HEK293 (cell line): ENCODE measurements around the gene THPO.

Experiments
- REST ChIP-seq: fragments of 450-650 bp; formaldehyde crosslinking; IDR thresholded peaks from 2 replicates; pipeline ENCODE4 v1.5.1; 2016; ENCODE audit warnings: missing biosample characterization, missing genetic modification characterization
- SP2 ChIP-seq: fragments of 450-650 bp; formaldehyde crosslinking; IDR thresholded peaks from 2 replicates; pipeline ENCODE4 v1.5.1; 2016; ENCODE audit warnings: missing biosample characterization, missing genetic modification characterization
- TCF7L2 ChIP-seq: IDR thresholded peaks from 2 replicates; pipeline ENCODE4 v1.6.1; 2011; ENCODE audit warnings: low read depth, mild to moderate bottlenecking, inconsistent platforms, low read length, moderate library complexity, borderline replicate concordance
- TSHZ1 ChIP-seq: fragments of 450-650 bp; formaldehyde crosslinking; IDR thresholded peaks from 2 replicates; pipeline ENCODE4 v1.5.1; 2016; ENCODE audit warnings: missing biosample characterization, missing genetic modification characterization, borderline replicate concordance
- ZBTB10 ChIP-seq: fragments of 450-650 bp; formaldehyde crosslinking; IDR thresholded peaks from 2 replicates; pipeline ENCODE4 v1.5.1; 2016; ENCODE audit warnings: missing biosample characterization, missing genetic modification characterization
- ZBTB26 ChIP-seq: fragments of 450-650 bp; formaldehyde crosslinking; optimal IDR thresholded peaks from 2 replicates; pipeline ENCODE3; 2016; ENCODE audit warnings: missing biosample characterization, mild to moderate bottlenecking, missing genetic modification characterization
- ZNF274 ChIP-seq, 2 experiments: fragments of 200-500 bp in 1 of 2; fragments of 450-650 bp in 1 of 2; sonication (Bioruptor generic) in 1 of 2; formaldehyde crosslinking in 1 of 2; IDR thresholded peaks; 2 replicates each; pipeline versions ENCODE4 v1.5.1 to v1.6.1; 2014 to 2016; ENCODE audit warnings: borderline replicate concordance in 1 of 2, inconsistent platforms in 1 of 2, low read length in 1 of 2, missing biosample characterization in 1 of 2, missing genetic modification characterization in 1 of 2
- ZNF791 ChIP-seq: fragments of 450-650 bp; formaldehyde crosslinking; IDR thresholded peaks from 2 replicates; pipeline ENCODE4 v1.5.1; 2016; ENCODE audit warnings: missing biosample characterization, missing genetic modification characterization
- ZSCAN30 ChIP-seq: fragments of 450-650 bp; IDR thresholded peaks from 2 replicates; pipeline ENCODE4 v1.5.1; 2018; ENCODE audit warnings: missing biosample characterization, mild to moderate bottlenecking, missing genetic modification characterization, moderate library complexity

- TF ChIP-seq ZNF274 (IDR thresholded peaks at IDR 0.05; ENCODE audit: low read length) (no peak), ZNF274 (tag by site-specific recombination; IDR thresholded peaks at IDR 0.05; ENCODE audit: borderline replicate concordance) (no peak), TCF7L2 (no peak), TSHZ1 (no peak), ZBTB10 (tag by site-specific recombination) (no peak), ZBTB26 (tag by site-specific recombination) (no peak), ZSCAN30 (tag by site-specific recombination) (no peak), REST (tag by site-specific recombination) (no peak), ZNF791 (tag by site-specific recombination) (no peak), SP2 (tag by site-specific recombination) (no peak)
Observed at GRCh38 chr3:184339001-184339400, 39.0 kb downstream of the THPO start.
